H1 (cell line): ENCODE data around the gene NFYA. TPM values are rescaled to one million over a fixed set of nuclear protein-coding genes. Genes with fewer than 3 reads are reported as not detected.

Experiments
- CTCF ChIA-PET: fragments of 300-600 bp; sonication (Branson Sonifier 250); formaldehyde crosslinking; loops from one replicate; lab custom pipeline; 2021; ENCODE audit not compliant: partially characterized antibody; lab: Charles Lee
- POLR2A ChIA-PET: fragments of 300-600 bp; sonication (Branson Sonifier 250); formaldehyde crosslinking; loops from one replicate; lab custom pipeline; 2021; ENCODE audit warnings: inconsistent platforms; ENCODE audit not compliant: partially characterized antibody; lab: Charles Lee
- DNase-seq, 2 experiments: peaks; one replicate each; pipeline versions ENCODE4 v3.0.0 to v3.0.0-alpha.2; 2010 to 2022; ENCODE audit warnings: low spot score in 2 of 2, low read depth in 1 of 2, mixed read lengths in 1 of 2
- FAIRE-seq: peaks from 2 replicates; lab custom pipeline; 2011; peaks lifted over from hg19 to GRCh38; lab: Jason Lieb, UNC
- H2AFZ ChIP-seq: 2 replicates; pipeline ENCODE4 v1.8.1; 2012; ENCODE audit warnings: low read length, inconsistent platforms
- H2AK5ac ChIP-seq: 2 replicates; pipeline ENCODE4 v1.6.1; 2013; ENCODE audit warnings: low read depth, low read length
- H2BK120ac ChIP-seq: replicated peaks from 2 replicates; pipeline ENCODE3; 2013; ENCODE audit warnings: low read depth, low read length, inconsistent platforms
- H2BK12ac ChIP-seq: 2 replicates; pipeline ENCODE4 v1.6.1; 2013; ENCODE audit warnings: low read depth, low read length
- H2BK15ac ChIP-seq: 2 replicates; pipeline ENCODE4 v1.6.1; 2013; ENCODE audit warnings: low read length
- H2BK20ac ChIP-seq: 2 replicates; pipeline ENCODE4 v1.6.1; 2013; ENCODE audit warnings: low read length
- H2BK5ac ChIP-seq: 2 replicates; pipeline ENCODE4 v1.6.1; 2013; ENCODE audit warnings: low read depth, low read length
- H3K14ac ChIP-seq: 2 replicates; pipeline ENCODE4 v1.6.1; 2013; ENCODE audit warnings: inconsistent platforms; ENCODE audit not compliant: insufficient read length
- H3K18ac ChIP-seq: 2 replicates; pipeline ENCODE4 v1.6.1; 2013; ENCODE audit warnings: low read length; ENCODE audit errors: extremely low read depth
- H3K23ac ChIP-seq: 2 replicates; pipeline ENCODE4 v1.6.1; 2013; ENCODE audit warnings: inconsistent platforms; ENCODE audit not compliant: insufficient read length
- H3K23me2 ChIP-seq: 2 replicates; pipeline ENCODE4 v1.6.1; 2013; ENCODE audit warnings: low read depth, low read length
- H3K27ac ChIP-seq: 2 replicates; pipeline ENCODE4 v1.6.1; 2011; ENCODE audit warnings: low read depth, low read length, inconsistent platforms
- H3K27me3 ChIP-seq, 4 experiments: replicated peaks in 1 of 4; 1 replicate in 1 of 4; 2 replicates in 3 of 4; pipeline versions ENCODE4 v1.6.1 to v1.8.1; 2011 to 2013; ENCODE audit warnings: low read length in 3 of 4, mild to moderate bottlenecking in 3 of 4, inconsistent platforms in 2 of 4, mixed read lengths in 2 of 4, moderate library complexity in 1 of 4; ENCODE audit not compliant: control insufficient read depth in 3 of 4, insufficient read depth in 3 of 4; ENCODE audit errors: extremely low read depth in 1 of 4
- H3K36me3 ChIP-seq, 4 experiments: 2 replicates each; pipeline versions ENCODE4 v1.6.1 to v1.8.1; 2011 to 2013; ENCODE audit warnings: mild to moderate bottlenecking in 4 of 4, low read length in 3 of 4, moderate library complexity in 2 of 4, control low read depth in 1 of 4, inconsistent platforms in 1 of 4; ENCODE audit not compliant: insufficient read depth in 4 of 4, control insufficient read depth in 2 of 4
- H3K4ac ChIP-seq: replicated peaks from 2 replicates; pipeline ENCODE3; 2013; ENCODE audit warnings: low read length, low read depth, mixed read lengths, inconsistent platforms; ENCODE audit not compliant: insufficient read length
- H3K4me1 ChIP-seq, 4 experiments: replicated peaks in 1 of 4; 1 replicate in 1 of 4; 2 replicates in 3 of 4; pipeline versions ENCODE4 v1.6.1 to v1.8.1; 2011 to 2013; ENCODE audit warnings: low read length in 3 of 4, inconsistent platforms in 2 of 4, mixed read lengths in 1 of 4; ENCODE audit not compliant: insufficient read depth in 4 of 4, control insufficient read depth in 3 of 4
- H3K4me2 ChIP-seq, 2 experiments: 2 replicates each; pipeline versions ENCODE4 v1.6.1 to v1.8.1; 2011 to 2013; ENCODE audit warnings: low read depth in 2 of 2, low read length in 2 of 2, control low read depth in 1 of 2, inconsistent platforms in 1 of 2, mild to moderate bottlenecking in 1 of 2; ENCODE audit not compliant: insufficient read depth in 1 of 2
- H3K4me3 ChIP-seq, 4 experiments: fragments of 200-600, 300-600 bp in 1 of 4; sonication (generic), shearing (Covaris generic), sonication (Bioruptor Twin) in 1 of 4; 2 replicates each; pipeline versions ENCODE4 v1.5.1 to v1.8.1; 2011 to 2016; ENCODE audit warnings: low read length in 4 of 4, low read depth in 3 of 4, control low read depth in 2 of 4, inconsistent platforms in 2 of 4, mild to moderate bottlenecking in 2 of 4, mixed read lengths in 1 of 4, moderate library complexity in 1 of 4; ENCODE audit not compliant: insufficient read depth in 2 of 4; ENCODE audit errors: extremely low read depth in 1 of 4
- H3K56ac ChIP-seq: replicated peaks from 2 replicates; pipeline ENCODE3; 2013; ENCODE audit warnings: low read depth, mild to moderate bottlenecking, mixed read lengths, low read length, inconsistent platforms; ENCODE audit not compliant: insufficient read length
- H3K79me1 ChIP-seq: 2 replicates; pipeline ENCODE4 v1.6.1; 2013; ENCODE audit warnings: low read depth, low read length, control low read depth
- H3K79me2 ChIP-seq, 2 experiments: 2 replicates each; pipeline versions ENCODE4 v1.6.1 to v1.8.1; 2012 to 2013; ENCODE audit warnings: low read length in 2 of 2, mild to moderate bottlenecking in 2 of 2, inconsistent platforms in 1 of 2; ENCODE audit not compliant: insufficient read depth in 2 of 2, control insufficient read depth in 1 of 2
- H3K9ac ChIP-seq, 4 experiments: replicated peaks in 1 of 4; 1 replicate in 1 of 4; 2 replicates in 3 of 4; pipeline versions ENCODE4 v1.6.1 to v1.8.1; 2011 to 2013; ENCODE audit warnings: low read depth in 3 of 4, low read length in 3 of 4, control low read depth in 2 of 4, mild to moderate bottlenecking in 2 of 4, moderate library complexity in 2 of 4, inconsistent platforms in 1 of 4; ENCODE audit errors: extremely low read depth in 1 of 4
- H3K9me3 ChIP-seq, 2 experiments: 2 replicates each; pipeline versions ENCODE4 v1.6.1 to v1.8.1; 2012 to 2013; ENCODE audit warnings: mild to moderate bottlenecking in 2 of 2, moderate library complexity in 2 of 2, control low read depth in 1 of 2, inconsistent platforms in 1 of 2, low read depth in 1 of 2, low read length in 1 of 2, mixed read lengths in 1 of 2; ENCODE audit not compliant: insufficient read depth in 2 of 2
- H4K20me1 ChIP-seq, 2 experiments: replicated peaks in 1 of 2; 2 replicates each; pipeline versions ENCODE3 to v1.8.1; 2011 to 2013; ENCODE audit warnings: inconsistent platforms in 2 of 2, low read length in 2 of 2, mild to moderate bottlenecking in 1 of 2; ENCODE audit not compliant: insufficient read depth in 2 of 2, control insufficient read depth in 1 of 2
- H4K5ac ChIP-seq: 2 replicates; pipeline ENCODE4 v1.6.1; 2013; ENCODE audit warnings: low read length, low read depth, mixed read lengths, inconsistent platforms; ENCODE audit not compliant: insufficient read length
- H4K8ac ChIP-seq: 2 replicates; pipeline ENCODE4 v1.8.0; 2013; ENCODE audit warnings: mild to moderate bottlenecking, moderate library complexity, low read length, inconsistent platforms; ENCODE audit not compliant: insufficient read depth; ENCODE audit errors: extremely low read depth
- H4K91ac ChIP-seq: replicated peaks from 2 replicates; pipeline ENCODE3; 2013; ENCODE audit warnings: low read length, mixed read lengths, inconsistent platforms; ENCODE audit not compliant: insufficient read length
- BCL11A ChIP-seq, 2 experiments: IDR thresholded peaks; one replicate each; pipeline ENCODE4 v1.6.1; 2011; ENCODE audit warnings: low read depth in 2 of 2, low read length in 2 of 2, mild to moderate bottlenecking in 2 of 2
- CBX8 ChIP-seq: fragments of 300-800, 300-1000 bp; sonication (generic); IDR thresholded peaks from 2 replicates; pipeline ENCODE4 v1.7.1; 2016; ENCODE audit warnings: low read depth, low read length, borderline replicate concordance
- CHD2 ChIP-seq: IDR thresholded peaks from 2 replicates; pipeline ENCODE4 v1.6.1; 2012; ENCODE audit warnings: low read length, improper control_type of control experiment
- CTBP2 ChIP-seq: IDR thresholded peaks from 2 replicates; pipeline ENCODE4 v1.7.0; 2011; ENCODE audit warnings: borderline replicate concordance, mild to moderate bottlenecking, moderate library complexity, mixed read lengths, low read length; ENCODE audit not compliant: insufficient read depth, insufficient read length
- EZH2 ChIP-seq: fragments of 200-600 bp; sonication (generic); IDR thresholded peaks from 2 replicates; pipeline ENCODE4 v1.7.1; 2012; ENCODE audit warnings: low read depth, mild to moderate bottlenecking, moderate library complexity, low read length, inconsistent platforms; ENCODE audit not compliant: severe bottlenecking
- KDM1A ChIP-seq: fragments of 200-600, 300-600 bp; sonication (generic); IDR thresholded peaks from 2 replicates; pipeline ENCODE4 v1.7.1; 2016; ENCODE audit warnings: mild to moderate bottlenecking, low read length, borderline replicate concordance
- NRF1 ChIP-seq: IDR thresholded peaks from 2 replicates; pipeline ENCODE4 v1.6.1; 2011; ENCODE audit warnings: mild to moderate bottlenecking, low read depth, low read length, improper control_type of control experiment
- RAD21 ChIP-seq, 2 experiments: IDR thresholded peaks in 1 of 2; conservative IDR thresholded peaks in 1 of 2; 2 replicates each; pipeline ENCODE4 v1.6.1; 2011; ENCODE audit warnings: low read depth in 2 of 2, low read length in 2 of 2, improper control_type of control experiment in 1 of 2, inconsistent platforms in 1 of 2, mild to moderate bottlenecking in 1 of 2, moderate library complexity in 1 of 2
- RNF2 ChIP-seq: fragments of 200-900, 300-1000 bp; sonication (generic); IDR thresholded peaks from 2 replicates; pipeline ENCODE4 v1.7.1; 2016; ENCODE audit warnings: borderline replicate concordance, low read depth, mild to moderate bottlenecking, antibody characterized with exemption, low read length; ENCODE audit not compliant: poor library complexity, severe bottlenecking; ENCODE audit errors: missing control alignments
- SIN3A ChIP-seq, 2 experiments: IDR thresholded peaks in 1 of 2; conservative IDR thresholded peaks in 1 of 2; 2 replicates each; pipeline ENCODE4 v1.6.1; 2011 to 2012; ENCODE audit warnings: low read length in 2 of 2, improper control_type of control experiment in 1 of 2, low read depth in 1 of 2, mild to moderate bottlenecking in 1 of 2
- SP2 ChIP-seq: IDR thresholded peaks from 2 replicates; pipeline ENCODE4 v1.6.1; 2012; ENCODE audit warnings: mild to moderate bottlenecking, low read length, inconsistent platforms
- SRF ChIP-seq: IDR thresholded peaks from 2 replicates; pipeline ENCODE4 v1.6.1; 2011; ENCODE audit warnings: mild to moderate bottlenecking, low read depth, low read length, moderate library complexity
- TAF1 ChIP-seq: IDR thresholded peaks from 2 replicates; pipeline ENCODE4 v1.6.1; 2011; ENCODE audit warnings: mild to moderate bottlenecking, low read depth, low read length
- WGBS, 2 experiments: shearing (Covaris generic) in 1 of 2; methylation state at CpG; one replicate each; pipeline versions ENCODE4 v1.1.6 to v1.1.7; 2013 to 2015; ENCODE audit warnings: low lambda C conversion rate in 2 of 2, mixed read lengths in 2 of 2, inconsistent platforms in 1 of 2, low coverage in 1 of 2, missing lambda C conversion rate in 1 of 2; ENCODE audit not compliant: insufficient replicate concordance in 2 of 2, insufficient coverage in 1 of 2, insufficient read length in 1 of 2; ENCODE audit errors: extremely low coverage in 1 of 2, missing lambda C conversion rate in 1 of 2; 5-methylcytosine and 5-hydroxymethylcytosine counted together
- polyA plus RNA-seq, 7 experiments: library from polyadenylated mRNA; depleted of rRNA in 3 of 7; stranded (reverse) in 5 of 7; unstranded in 2 of 7; fragments of >200 nt in 5 of 7; fragments of 200-250 nt in 2 of 7; gene quantifications; 1 replicate in 5 of 7; 2 replicates in 1 of 7; 4 replicates in 1 of 7; pipeline versions ENCODE4 v1.2.1 to v1.2.3, GENCODE V29; 2011 to 2013; ENCODE audit warnings: missing spikeins in 2 of 7, mixed read lengths in 2 of 7
- total RNA-seq: library from RNA; stranded (reverse); fragmentation: NEBNext Ultra II Directional; extraction: Animal tissue kit (Norgen Biotek cat#: 25700); gene quantifications from 2 replicates; pipeline ENCODE4 v1.2.1, GENCODE V29; 2021

Gene NFYA
- total and polyA plus RNA-seq, 2 of the 8 experiments (the other 6 are each of a cell fraction or from before 2014, with no cell fraction given): 19.8 to 33.7 TPM

- no peak overlapping the region for H2BK15ac ChIP-seq
- ChIA-PET POLR2A (interaction anchor here (1.8 kb wide), 1 partner anchor 11 kb away, joined by 4 read pairs; the partner anchor contains the start of gene UNC5CL), CTCF (interaction anchor here (0.5 to 2.6 kb wide), 5 partner anchors 9 to 1730 kb away, joined by 3 to 18 read pairs (median 6); partner anchors contain the start of gene UNC5CL)
- H3K23ac ChIP-seq: no peak overlapping the region
- no peak overlapping the region for H2AK5ac ChIP-seq
- H3K56ac ChIP-seq: no peak overlapping the region
- no peak overlapping the region for H2BK5ac ChIP-seq
- H3K27ac ChIP-seq: no peak overlapping the region
- H2BK12ac ChIP-seq: no peak overlapping the region
- H3K79me2 ChIP-seq: no peaks in the 10 kb centered on the region
- H3K79me1 ChIP-seq: no peaks in the 10 kb centered on the region
- no peak overlapping the region for H3K14ac ChIP-seq
- no peak overlapping the region for H3K4ac ChIP-seq
- no peak overlapping the region for H4K91ac ChIP-seq
- DNase-seq (peak in 1 of 2 experiments; percentile 32), FAIRE-seq (no peak)
- H4K5ac ChIP-seq: no peak overlapping the region
- peaks cover 0 to 5% (median 0%) of the 10 kb centered on the region in 4 experiments; a peak in 2 of 7 replicates for H3K4me1 ChIP-seq
- no peak overlapping the region for H3K18ac ChIP-seq
- no peak overlapping the region for H2BK20ac ChIP-seq
- H3K4me3 ChIP-seq: no peak overlapping the region
- no peaks in the 10 kb centered on the region for H3K27me3 ChIP-seq
- H4K20me1 ChIP-seq: no peaks in the 10 kb centered on the region
- no peak overlapping the region for H4K8ac ChIP-seq
- no peak overlapping the region for H2AFZ ChIP-seq
- no peak overlapping the region for H2BK120ac ChIP-seq
- H3K4me2 ChIP-seq: no peak overlapping the region
- 75% methylated on average over 1 of the region's 1 CpG; no CpG with 5 or more reads in 1 of the 2 experiments for WGBS, 2 experiments
- H3K36me3 ChIP-seq: no peaks in the 10 kb centered on the region
- H3K9me3 ChIP-seq: no peaks in the 10 kb centered on the region
- no peak overlapping the region for H3K9ac ChIP-seq
- H3K23me2 ChIP-seq: no peaks in the 10 kb centered on the region
- TF ChIP-seq TAF1: no peak
- TF ChIP-seq SP2: no peak
- TF ChIP-seq RNF2: no peak
- TF ChIP-seq SRF: no peak
- no peak for TF ChIP-seq CBX8
- TF ChIP-seq CHD2: no peak
- TF ChIP-seq NRF1: no peak
- TF ChIP-seq BCL11A (IDR thresholded peaks at IDR 0.05; ENCODE audit: low read depth in 2 of 2, low read length in 2 of 2): no peak
- no peak for TF ChIP-seq EZH2
- no peak for TF ChIP-seq CTBP2
- no peak for TF ChIP-seq KDM1A
- TF ChIP-seq RAD21 (IDR thresholded peaks at IDR 0.05 in 1 of 2, conservative IDR thresholded peaks at IDR 0.05 in 1 of 2; ENCODE audit: low read depth in 2 of 2, low read length in 2 of 2): no peak
- no peak for TF ChIP-seq SIN3A (conservative IDR thresholded peaks at IDR 0.05 in 1 of 2, IDR thresholded peaks at IDR 0.05 in 1 of 2; ENCODE audit: low read depth in 1 of 2, low read length in 2 of 2)
Observed at GRCh38 chr6:41049521-41049920, 23.3 kb upstream of the NFYA start.
